Panc1 (cell line): ENCODE data around the gene DNASE1L3. TPM values are rescaled to one million over a fixed set of nuclear protein-coding genes. Genes with fewer than 3 reads are reported as not detected.

ENCODE experiments used
- ATAC-seq: fragments of 200-7000 bp; cut with Tn5 transposase; 2 replicates; pipeline ENCODE4 v1.9.1; 2020; ENCODE audit warnings: mild to moderate bottlenecking, moderate library complexity
- BruUV-seq: library from RNA; stranded (reverse); fragments of 400-500 nt; replicated peaks from 2 replicates; lab custom pipeline; 2021; lab: Mats Ljungman, UMichigan
- CTCF ChIA-PET: fragments of 300-600 bp; sonication (Branson Sonifier 250); formaldehyde crosslinking; loops from one replicate; lab custom pipeline; 2022; ENCODE audit warnings: antibody characterized with exemption; lab: Charles Lee
- POLR2A ChIA-PET: fragments of 300-600 bp; sonication (Branson Sonifier 250); formaldehyde crosslinking; loops from one replicate; lab custom pipeline; 2022; ENCODE audit warnings: antibody characterized with exemption; lab: Charles Lee
- DNase-seq: peaks from one replicate; pipeline ENCODE4 v3.0.0-alpha.2; 2010; ENCODE audit warnings: low read depth, low spot score
- H3K27ac ChIP-seq: 2 replicates; pipeline ENCODE4 v1.5.1; 2011; ENCODE audit warnings: mild to moderate bottlenecking, low read length, inconsistent platforms
- H3K27me3 ChIP-seq: fragments of 200-500 bp; sonication (Bioruptor generic); 2 replicates; pipeline ENCODE4 v1.6.0; 2014; ENCODE audit warnings: low read length, inconsistent platforms; ENCODE audit not compliant: control insufficient read depth, insufficient read depth
- H3K36me3 ChIP-seq: fragments of 200-500 bp; sonication (Bioruptor generic); 2 replicates; pipeline ENCODE4 v1.5.1; 2014; ENCODE audit warnings: inconsistent platforms, mild to moderate bottlenecking, low read length, moderate library complexity; ENCODE audit not compliant: control insufficient read depth, insufficient read depth
- H3K4me1 ChIP-seq: 2 replicates; pipeline ENCODE4 v1.5.1; 2011; ENCODE audit warnings: inconsistent platforms, mild to moderate bottlenecking, low read length, moderate library complexity; ENCODE audit not compliant: control insufficient read depth, insufficient read depth
- H3K4me3 ChIP-seq, 2 experiments: 2 replicates each; pipeline ENCODE4 v1.5.1; 2011 to 2012; ENCODE audit warnings: low read depth in 2 of 2, low read length in 2 of 2, mild to moderate bottlenecking in 2 of 2, inconsistent platforms in 1 of 2, moderate library complexity in 1 of 2
- H3K9me3 ChIP-seq: fragments of 200-500 bp; sonication (Bioruptor generic); 2 replicates; pipeline ENCODE4 v1.5.1; 2014; ENCODE audit warnings: low read depth, mild to moderate bottlenecking, inconsistent platforms, low read length, moderate library complexity; ENCODE audit not compliant: control insufficient read depth, insufficient read depth
- CTCF ChIP-seq: fragments of 450-650 bp; IDR thresholded peaks from 2 replicates; pipeline ENCODE4 v1.5.1; 2017; ENCODE audit warnings: mild to moderate bottlenecking
- POLR2AphosphoS5 ChIP-seq: IDR thresholded peaks from 2 replicates; pipeline ENCODE4 v1.6.1; 2012; ENCODE audit warnings: mild to moderate bottlenecking, low read depth, low read length, moderate library complexity
- SIN3A ChIP-seq: IDR thresholded peaks from 2 replicates; pipeline ENCODE4 v1.6.1; 2012; ENCODE audit warnings: low read depth, mild to moderate bottlenecking, low read length, moderate library complexity, borderline replicate concordance; ENCODE audit not compliant: insufficient read depth
- TCF7L2 ChIP-seq: IDR thresholded peaks from 2 replicates; pipeline ENCODE4 v1.6.1; 2011; ENCODE audit warnings: mild to moderate bottlenecking, low read depth, low read length, inconsistent platforms
- in situ Hi-C: cut with HindIII; loops from 2 replicates; pipeline ENCODE4 v1.10.0; 2016; ENCODE audit warnings: low sequenced_read_pairs, low pct_unique_long_range_greater_than_20kb
- intact Hi-C: fragments of 100-400 bp; cut with micrococcal nuclease; formaldehyde crosslinking; loops from one replicate; pipeline ENCODE4 v1.10.0; 2022; ENCODE audit not compliant: unreplicated experiment
- total RNA-seq: library from RNA; stranded (reverse); gene quantifications from one replicate; pipeline ENCODE4 v1.2.1, GENCODE V29; 2021; ENCODE audit not compliant: unreplicated experiment
- TF ChIP-seq, protein P1 (sequence below), 2 experiments: IDR thresholded peaks; 2 replicates each; pipeline ENCODE4 v1.6.1; 2011 to 2012; ENCODE audit warnings: low read depth in 2 of 2, control low read depth in 1 of 2, low read length in 1 of 2, mild to moderate bottlenecking in 1 of 2, moderate library complexity in 1 of 2; ENCODE audit not compliant: insufficient read depth in 1 of 2

Gene DNASE1L3
- total RNA-seq, 1 experiment from 2014 or later = not detected

DNA sequence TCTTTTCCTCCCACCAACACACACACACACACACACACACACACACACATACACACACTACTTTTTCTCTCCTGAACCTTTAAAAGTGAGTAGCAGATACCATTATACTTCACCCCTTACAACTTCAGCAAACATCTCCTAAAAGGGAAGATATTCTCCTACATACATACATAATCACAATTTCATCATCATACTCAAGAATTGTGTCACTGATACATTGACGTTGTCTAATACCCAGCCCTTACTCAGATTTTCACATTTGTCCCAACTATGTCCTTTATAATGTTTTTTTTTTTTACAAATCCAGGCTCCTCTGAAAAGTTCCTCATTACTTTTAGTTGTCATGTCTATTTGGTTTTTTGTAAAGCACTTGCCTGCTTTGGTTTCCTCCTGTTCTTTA, 45.3 kb upstream of the DNASE1L3 start:
- no peaks in the 10 kb centered on the region for H3K27me3 ChIP-seq
- no peak for DNase-seq
- CTCF ChIA-PET = no interaction called here
- TF ChIP-seq, protein P1, sequence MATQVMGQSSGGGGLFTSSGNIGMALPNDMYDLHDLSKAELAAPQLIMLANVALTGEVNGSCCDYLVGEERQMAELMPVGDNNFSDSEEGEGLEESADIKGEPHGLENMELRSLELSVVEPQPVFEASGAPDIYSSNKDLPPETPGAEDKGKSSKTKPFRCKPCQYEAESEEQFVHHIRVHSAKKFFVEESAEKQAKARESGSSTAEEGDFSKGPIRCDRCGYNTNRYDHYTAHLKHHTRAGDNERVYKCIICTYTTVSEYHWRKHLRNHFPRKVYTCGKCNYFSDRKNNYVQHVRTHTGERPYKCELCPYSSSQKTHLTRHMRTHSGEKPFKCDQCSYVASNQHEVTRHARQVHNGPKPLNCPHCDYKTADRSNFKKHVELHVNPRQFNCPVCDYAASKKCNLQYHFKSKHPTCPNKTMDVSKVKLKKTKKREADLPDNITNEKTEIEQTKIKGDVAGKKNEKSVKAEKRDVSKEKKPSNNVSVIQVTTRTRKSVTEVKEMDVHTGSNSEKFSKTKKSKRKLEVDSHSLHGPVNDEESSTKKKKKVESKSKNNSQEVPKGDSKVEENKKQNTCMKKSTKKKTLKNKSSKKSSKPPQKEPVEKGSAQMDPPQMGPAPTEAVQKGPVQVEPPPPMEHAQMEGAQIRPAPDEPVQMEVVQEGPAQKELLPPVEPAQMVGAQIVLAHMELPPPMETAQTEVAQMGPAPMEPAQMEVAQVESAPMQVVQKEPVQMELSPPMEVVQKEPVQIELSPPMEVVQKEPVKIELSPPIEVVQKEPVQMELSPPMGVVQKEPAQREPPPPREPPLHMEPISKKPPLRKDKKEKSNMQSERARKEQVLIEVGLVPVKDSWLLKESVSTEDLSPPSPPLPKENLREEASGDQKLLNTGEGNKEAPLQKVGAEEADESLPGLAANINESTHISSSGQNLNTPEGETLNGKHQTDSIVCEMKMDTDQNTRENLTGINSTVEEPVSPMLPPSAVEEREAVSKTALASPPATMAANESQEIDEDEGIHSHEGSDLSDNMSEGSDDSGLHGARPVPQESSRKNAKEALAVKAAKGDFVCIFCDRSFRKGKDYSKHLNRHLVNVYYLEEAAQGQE (IDR thresholded peaks at IDR 0.05; ENCODE audit: insufficient read depth in 1 of 2, low read depth in 2 of 2, low read length in 1 of 2) = no peak
- TF ChIP-seq TCF7L2 (no peak), SIN3A (no peak), CTCF (no peak), POLR2AphosphoS5 (no peak)
- POLR2A ChIA-PET = no interaction called here
- H3K36me3 ChIP-seq = no peaks in the 10 kb centered on the region; the same call in 1 of the 2 replicates
- intact Hi-C loops = no loop called here
- no peaks in the 10 kb centered on the region for H3K9me3 ChIP-seq
- ATAC-seq = no peak
- H3K27ac ChIP-seq = no peak overlapping the region
- BruUV-seq = no TSS peak
- H3K4me1 ChIP-seq = no peaks in the 10 kb centered on the region
- no peak overlapping the region for H3K4me3 ChIP-seq
- in situ Hi-C loops = no loop called here

GRCh38 chr3:58254144-58254543, 43.4 kb upstream of the DNASE1L3 start:
- no peak for ATAC-seq
- Histone ChIP-seq H3K27me3 (no peaks in the 10 kb centered on the region), H3K4me1 (peaks cover 4% of the 10 kb centered on the region), H3K9me3 (no peaks in the 10 kb centered on the region), H3K27ac (no peak overlapping the region), H3K4me3 (no peak overlapping the region), H3K36me3 (no peaks in the 10 kb centered on the region)
- ChIA-PET CTCF (no interaction called here), POLR2A (no interaction called here)
- in situ Hi-C loops = no loop called here
- no peak for DNase-seq
- intact Hi-C loops = no loop called here
- no TSS peak for BruUV-seq
- TF ChIP-seq, protein P1 (IDR thresholded peaks at IDR 0.05; ENCODE audit: insufficient read depth in 1 of 2, low read depth in 2 of 2, low read length in 1 of 2) = no peak
- TF ChIP-seq TCF7L2 (no peak), POLR2AphosphoS5 (no peak)
